ENCODE results near the gene PDE1C.
"Not testable (repeated sequence)": the region's sequence is repeated elsewhere in the genome, so short reads cannot be mapped to it uniquely, and the experiment has no call there.

PDE1C gene

GRCh38 chr7:31887006-31887405 lies 183.2 kb downstream of the PDE1C start:
- DNase-seq, result no peak

- no peak for DNase-seq
These were observed 185.0 kb downstream of the PDE1C start for GRCh38 chr7:31885171-31885570.

GRCh38 chr7:31883761-31884164 lies 186.4 kb downstream of the PDE1C start:
- no peak for DNase-seq

GRCh38 chr7:31882187-31882586 lies 188.0 kb downstream of the PDE1C start:
- no peak for DNase-seq

- DNase-seq, result no peak
These were observed 191.3 kb downstream of the PDE1C start for GRCh38 chr7:31878875-31879274.

- DNase-seq, result no peak
These were observed 194.8 kb downstream of the PDE1C start for GRCh38 chr7:31875424-31875823.

GRCh38 chr7:31874631-31875386 lies 195.4 kb downstream of the PDE1C start:
- no peak for DNase-seq

- no peak for DNase-seq
These were observed 196.2 kb downstream of the PDE1C start for GRCh38 chr7:31873816-31874597.

- DNase-seq, result no peak
These were observed 197.4 kb downstream of the PDE1C start for GRCh38 chr7:31872545-31873370.

GRCh38 chr7:31864646-31865045 lies 205.6 kb downstream of the PDE1C start:
- DNase-seq, result no peak

- DNase-seq, result no peak
These were observed 209.3 kb downstream of the PDE1C start for GRCh38 chr7:31860925-31861324.

- no peak for DNase-seq
These were observed 212.2 kb downstream of the PDE1C start for GRCh38 chr7:31858055-31858454.

GRCh38 chr7:31857172-31857571 lies 213.0 kb downstream of the PDE1C start:
- DNase-seq, result no peak

- DNase-seq, result no peak
These were observed 213.9 kb downstream of the PDE1C start for GRCh38 chr7:31856337-31856736.

- no peak for DNase-seq
These were observed 214.7 kb downstream of the PDE1C start for GRCh38 chr7:31855530-31855929.

- DNase-seq, result no peak
These were observed 216.8 kb downstream of the PDE1C start for GRCh38 chr7:31853380-31853779.

- DNase-seq, result no peak
These were observed 217.7 kb downstream of the PDE1C start for GRCh38 chr7:31852462-31852861.

- DNase-seq, result no peak
These were observed 219.1 kb downstream of the PDE1C start for GRCh38 chr7:31851119-31851518.

- DNase-seq, result no peak
These were observed 219.6 kb downstream of the PDE1C start for GRCh38 chr7:31850601-31851000.

- DNase-seq, result no peak
These were observed 220.1 kb downstream of the PDE1C start for GRCh38 chr7:31850066-31850465.

GRCh38 chr7:31835471-31835870 lies 234.7 kb downstream of the PDE1C start:
- DNase-seq, result no peak

GRCh38 chr7:31833625-31834024 lies 236.6 kb downstream of the PDE1C start:
- not testable (repeated sequence) for DNase-seq

GRCh38 chr7:31828520-31828919 lies 241.7 kb downstream of the PDE1C start:
- DNase-seq, result no peak

Measured in NCI-H187 (cell line).